ENCODE measurements around the gene SOCS3. TPM values are rescaled to one million over a fixed set of nuclear protein-coding genes. Genes with fewer than 3 reads are reported as not detected.

The SOCS3 gene
- total and polyA plus RNA-seq, 2 experiments from 2014 or later = 13.2 to 32.9 TPM

- no peak for TF ChIP-seq ZNF462 (CRISPR knock-in tag; IDR thresholded peaks at IDR 0.05)
- no peak for TF ChIP-seq JUNB (IDR thresholded peaks at IDR 0.05; ENCODE audit: unreplicated experiment)
- no peak for TF ChIP-seq ZNF114 (CRISPR knock-in tag; IDR thresholded peaks at IDR 0.05)
- peak; percentile 47 to 54 for TF ChIP-seq CTCF (conservative IDR thresholded peaks at IDR 0.05; ENCODE audit: low read depth in 2 of 2)
- TF ChIP-seq POLR2AphosphoS5 (IDR thresholded peaks at IDR 0.05; ENCODE audit: low read depth) = no peak
Observed at GRCh38 chr17:78362671-78363070, 2.8 kb upstream of the SOCS3 start (continued).

GRCh38 chr17:78362232-78362631 lies 2.4 kb upstream of the SOCS3 start:
- H3K4me1 Mint-ChIP-seq = peaks cover 69% of the 10 kb centered on the region
- H3K27ac Mint-ChIP-seq = no peak overlapping the region
- H3K36me3 Mint-ChIP-seq (ENCODE audit: low read depth) = peaks cover 16% of the 10 kb centered on the region
- peaks cover 22% of the 10 kb centered on the region for H3K27me3 ChIP-seq (ENCODE audit: insufficient read depth)
- H3F3A ChIP-seq (replicated peaks; ENCODE audit: low read depth) = peaks cover 30% of the 10 kb centered on the region
- H3K4me3 ChIP-seq = no peak overlapping the region
- H3K9me2 ChIP-seq (ENCODE audit: insufficient read depth) = no peaks in the 10 kb centered on the region
- no peak overlapping the region for H3K27ac ChIP-seq (ENCODE audit: low read depth)
- H3K79me2 ChIP-seq (replicated peaks; ENCODE audit: insufficient read depth) = peaks cover 24% of the 10 kb centered on the region
- ATAC-seq (no peak), DNase-seq (ENCODE audit: low spot score) (no peak)
- peaks cover 34% of the 10 kb centered on the region for H3K27me3 Mint-ChIP-seq (ENCODE audit: insufficient read depth, low read depth, poor library complexity)
- no peak overlapping the region for H2AFZ ChIP-seq
- H3K4me2 ChIP-seq = no peak overlapping the region
- H3K4me3 Mint-ChIP-seq = no peak overlapping the region
- peaks cover 68% of the 10 kb centered on the region for H3K4me1 ChIP-seq (ENCODE audit: insufficient read depth)
- H3K9me3 Mint-ChIP-seq = no peaks in the 10 kb centered on the region
- peaks cover 22% of the 10 kb centered on the region for H4K20me1 ChIP-seq (replicated peaks; ENCODE audit: insufficient read depth)
- H3K36me3 ChIP-seq (ENCODE audit: insufficient read depth) = peaks cover 12% of the 10 kb centered on the region; the same call in 1 of the 2 replicates
- no peak for TF ChIP-seq REST (IDR thresholded peaks at IDR 0.05; ENCODE audit: unreplicated experiment)
- no peak for TF ChIP-seq EZH2phosphoT487 (IDR thresholded peaks at IDR 0.05; ENCODE audit: unreplicated experiment)
- TF ChIP-seq EZH2 (IDR thresholded peaks at IDR 0.05; ENCODE audit: low read depth, unreplicated experiment) = no peak
